Measurements from ENCODE around the gene GAL3ST2. TPM values are rescaled to one million over a fixed set of nuclear protein-coding genes. Genes with fewer than 3 reads are reported as not detected.

Gene GAL3ST2
- total RNA-seq, 2 experiments from 2014 or later: 1.1 TPM; not detected in 1

- no peak for TF ChIP-seq CTCF (conservative IDR thresholded peaks at IDR 0.05; ENCODE audit: low read length)
- TF ChIP-seq EZH2phosphoT487 (IDR thresholded peaks at IDR 0.05; ENCODE audit: borderline replicate concordance, low read depth, low read length): no peak
- no peak overlapping the region for H3K27ac ChIP-seq (ENCODE audit: low read depth, low read length, poor library complexity, severe bottlenecking)
- H3K4me1 ChIP-seq (ENCODE audit: insufficient read depth, low read length, poor library complexity, severe bottlenecking): no peaks in the 10 kb centered on the region
- no peak overlapping the region for H3K4me3 ChIP-seq (ENCODE audit: low read depth, low read length, poor library complexity, severe bottlenecking)
- no peak overlapping the region for H2AFZ ChIP-seq (ENCODE audit: low read length)
- intact Hi-C loops (cut with micrococcal nuclease; ENCODE audit: unreplicated experiment): no loop called here
- H3K9me3 ChIP-seq (ENCODE audit: low read length): no peaks in the 10 kb centered on the region
- H3K36me3 ChIP-seq (ENCODE audit: insufficient read depth, low read length): no peaks in the 10 kb centered on the region
- no peak overlapping the region for H3K4me2 ChIP-seq (ENCODE audit: low read length)
- CTCF ChIA-PET (ENCODE audit: unreplicated experiment): no interaction called here
- no peaks in the 10 kb centered on the region for H3K9me2 ChIP-seq (ENCODE audit: insufficient read depth, low read length)
- BruUV-seq (replicated peaks): no TSS peak
- POLR2A ChIA-PET: no interaction called here
- no peak for DNase-seq (ENCODE audit: low spot score)
- no peaks in the 10 kb centered on the region for H4K20me1 ChIP-seq (ENCODE audit: insufficient read depth, low read length)
- H3K79me2 ChIP-seq (ENCODE audit: insufficient read depth, low read depth, low read length): no peaks in the 10 kb centered on the region
These were observed 75.7 kb downstream of the GAL3ST2 start for GRCh38 chr2:241852116-241852980.

- H3K9me2 ChIP-seq (ENCODE audit: insufficient read depth, low read length): no peaks in the 10 kb centered on the region
- H3K9me3 ChIP-seq (ENCODE audit: low read length): no peaks in the 10 kb centered on the region
- no peaks in the 10 kb centered on the region for H3K79me2 ChIP-seq (ENCODE audit: insufficient read depth, low read depth, low read length)
- H2AFZ ChIP-seq (ENCODE audit: low read length): no peak overlapping the region
- no TSS peak for BruUV-seq (replicated peaks)
- H3K4me3 ChIP-seq (ENCODE audit: low read depth, low read length, poor library complexity, severe bottlenecking): no peak overlapping the region
- DNase-seq (ENCODE audit: low spot score): no peak
- ChIA-PET POLR2A (no interaction called here), CTCF (ENCODE audit: unreplicated experiment) (no interaction called here)
- no peaks in the 10 kb centered on the region for H3K4me1 ChIP-seq (ENCODE audit: insufficient read depth, low read length, poor library complexity, severe bottlenecking)
- no peak overlapping the region for H3K4me2 ChIP-seq (ENCODE audit: low read length)
- intact Hi-C loops (cut with micrococcal nuclease; ENCODE audit: unreplicated experiment): no loop called here
- TF ChIP-seq CTCF (conservative IDR thresholded peaks at IDR 0.05; ENCODE audit: low read length) (no peak), EZH2phosphoT487 (IDR thresholded peaks at IDR 0.05; ENCODE audit: borderline replicate concordance, low read depth, low read length) (no peak)
- no peaks in the 10 kb centered on the region for H4K20me1 ChIP-seq (ENCODE audit: insufficient read depth, low read length)
- H3K36me3 ChIP-seq (ENCODE audit: insufficient read depth, low read length): no peaks in the 10 kb centered on the region
- no peak overlapping the region for H3K27ac ChIP-seq (ENCODE audit: low read depth, low read length, poor library complexity, severe bottlenecking)
These were observed 76.5 kb downstream of the GAL3ST2 start for GRCh38 chr2:241852981-241853631.

Other genes with a start within 250 kb of the GAL3ST2 start
- gene BOK, start 218.1 kb upstream of the GAL3ST2 start, total RNA-seq (2014; rRNA removed; shearing (Covaris generic)): not detected in 2 replicates
- gene BOK, start 218.1 kb upstream of the GAL3ST2 start, total RNA-seq (2022): not detected in 2 replicates
- gene THAP4, start 139.7 kb upstream of the GAL3ST2 start, total RNA-seq (2014; rRNA removed; shearing (Covaris generic)): 55.4 and 65.6 TPM in 2 replicates
- gene THAP4, start 139.7 kb upstream of the GAL3ST2 start, total RNA-seq (2022): 55.6 and 61.6 TPM in 2 replicates
- gene ATG4B, start 139.1 kb upstream of the GAL3ST2 start, total RNA-seq (2014; rRNA removed; shearing (Covaris generic)): 72.4 and 78.0 TPM in 2 replicates
- gene ATG4B, start 139.1 kb upstream of the GAL3ST2 start, total RNA-seq (2022): 133 and 152 TPM in 2 replicates
- 104 and 118 TPM in 2 replicates for gene DTYMK, start 90.0 kb upstream of the GAL3ST2 start, total RNA-seq (2014; rRNA removed; shearing (Covaris generic))
- 127 and 129 TPM in 2 replicates for gene DTYMK, start 90.0 kb upstream of the GAL3ST2 start, total RNA-seq (2022)
- 73.7 and 90.9 TPM in 2 replicates for gene ING5, start 74.8 kb upstream of the GAL3ST2 start, total RNA-seq (2014; rRNA removed; shearing (Covaris generic))
- gene ING5, start 74.8 kb upstream of the GAL3ST2 start, total RNA-seq (2022): 65.4 and 69.1 TPM in 2 replicates
- 19.4 and 23.2 TPM in 2 replicates for gene D2HGDH, start 42.2 kb upstream of the GAL3ST2 start, total RNA-seq (2014; rRNA removed; shearing (Covaris generic))
- gene D2HGDH, start 42.2 kb upstream of the GAL3ST2 start, total RNA-seq (2022): 54.7 and 68.1 TPM in 2 replicates
- gene NEU4, start 32.4 kb downstream of the GAL3ST2 start, total RNA-seq (2014; rRNA removed; shearing (Covaris generic)): not detected in 2 replicates
- gene NEU4, start 32.4 kb downstream of the GAL3ST2 start, total RNA-seq (2022): 0.50 and 0.84 TPM in 2 replicates
- gene PDCD1, start 82.1 kb downstream of the GAL3ST2 start, total RNA-seq (2014; rRNA removed; shearing (Covaris generic)): not detected in 2 replicates
- gene PDCD1, start 82.1 kb downstream of the GAL3ST2 start, total RNA-seq (2022): not detected in 2 replicates
- not detected in 2 replicates for gene RTP5, start 92.9 kb downstream of the GAL3ST2 start, total RNA-seq (2014; rRNA removed; shearing (Covaris generic))
- not detected in 2 replicates for gene RTP5, start 92.9 kb downstream of the GAL3ST2 start, total RNA-seq (2022)